T-helper 1 cell treated with Interleukin-12 subunit alpha and Interleukin-12 subunit beta and Interleukin-4 antibody, amounts not matched to agents 30 ng/mL and 1 ng/mL, for 36 hours (primary cell): ENCODE measurements around the gene VSIG1. TPM values are rescaled to one million over a fixed set of nuclear protein-coding genes. Genes with fewer than 3 reads are reported as not detected.

Experiments used
- intact Hi-C: fragments of 100-400 bp; cut with micrococcal nuclease; formaldehyde crosslinking; loops from one replicate; pipeline ENCODE4 v1.15.1; 2024
- total RNA-seq: library from RNA; stranded (reverse); gene quantifications from 2 replicates; pipeline ENCODE4 v1.2.3, GENCODE V29; 2022

VSIG1 gene
- 3.0 and 5.0 TPM in 2 replicates for total RNA-seq

- intact Hi-C loops = no loop called here
These were observed at the start of gene VSIG1 for GRCh38 chrX:108044554-108045256. Gene VSIG1 (plus strand): TSS chrX:108045065. CDS start chrX:108045131, 66 bp downstream.

- intact Hi-C loops = no loop called here
These were observed 48.7 kb upstream of the VSIG1 start for GRCh38 chrX:107996124-107996523.

GRCh38 chrX:108000751-108001150 lies 44.1 kb upstream of the VSIG1 start:
- intact Hi-C loops = loop anchor here (1.0 kb wide), 2 partner anchors 72 to 463 kb away; no protein-coding TSS in a partner anchor

GRCh38 chrX:108001218-108001814 lies 43.5 kb upstream of the VSIG1 start:
- intact Hi-C loops = loop anchor here (1.0 kb wide), 2 partner anchors 71 to 464 kb away; no protein-coding TSS in a partner anchor

- intact Hi-C loops = loop anchor here (1.0 to 10.0 kb wide), 2 partner anchors 53 to 394 kb away; partner anchors contain the start of gene PRPS1
These were observed 26.0 kb upstream of the VSIG1 start for GRCh38 chrX:108018656-108019381.

GRCh38 chrX:108019382-108019875 lies 25.4 kb upstream of the VSIG1 start:
- intact Hi-C loops = loop anchor here (1.0 to 10.0 kb wide), 2 partner anchors 53 to 395 kb away; partner anchors contain the start of gene PRPS1

GRCh38 chrX:108020631-108021030 lies 24.2 kb upstream of the VSIG1 start:
- intact Hi-C loops = loop anchor here (1.0 to 5.0 kb wide), 3 partner anchors 71 to 517 kb away; partner anchors contain the start of genes ATG4A and PSMD10

GRCh38 chrX:108022491-108023089 lies 22.3 kb upstream of the VSIG1 start:
- intact Hi-C loops = loop anchor here (5.0 kb wide), 1 partner anchor 515 kb away; no protein-coding TSS in a partner anchor

GRCh38 chrX:108025376-108025775 lies 19.5 kb upstream of the VSIG1 start:
- intact Hi-C loops = no loop called here

GRCh38 chrX:108025954-108026600 lies 18.8 kb upstream of the VSIG1 start:
- intact Hi-C loops = no loop called here

GRCh38 chrX:108028854-108029253 lies 16.0 kb upstream of the VSIG1 start:
- intact Hi-C loops = no loop called here

GRCh38 chrX:108029928-108030711 lies 14.7 kb upstream of the VSIG1 start:
- intact Hi-C loops = no loop called here

GRCh38 chrX:108032944-108033343 lies 11.9 kb upstream of the VSIG1 start:
- intact Hi-C loops = no loop called here

- intact Hi-C loops = no loop called here
These were observed 11.0 kb upstream of the VSIG1 start for GRCh38 chrX:108033890-108034289.

- intact Hi-C loops = no loop called here
These were observed 10.1 kb upstream of the VSIG1 start for GRCh38 chrX:108034725-108035124.

- intact Hi-C loops = no loop called here
These were observed 8.4 kb upstream of the VSIG1 start for GRCh38 chrX:108036298-108036973.

GRCh38 chrX:108049649-108050048 lies 4.8 kb downstream of the VSIG1 start:
- intact Hi-C loops = no loop called here

GRCh38 chrX:108053218-108053617 lies 8.4 kb downstream of the VSIG1 start:
- intact Hi-C loops = no loop called here

GRCh38 chrX:108055546-108055945 lies 10.7 kb downstream of the VSIG1 start:
- intact Hi-C loops = no loop called here
